ENCODE data around the gene FBXO2.

DNA sequence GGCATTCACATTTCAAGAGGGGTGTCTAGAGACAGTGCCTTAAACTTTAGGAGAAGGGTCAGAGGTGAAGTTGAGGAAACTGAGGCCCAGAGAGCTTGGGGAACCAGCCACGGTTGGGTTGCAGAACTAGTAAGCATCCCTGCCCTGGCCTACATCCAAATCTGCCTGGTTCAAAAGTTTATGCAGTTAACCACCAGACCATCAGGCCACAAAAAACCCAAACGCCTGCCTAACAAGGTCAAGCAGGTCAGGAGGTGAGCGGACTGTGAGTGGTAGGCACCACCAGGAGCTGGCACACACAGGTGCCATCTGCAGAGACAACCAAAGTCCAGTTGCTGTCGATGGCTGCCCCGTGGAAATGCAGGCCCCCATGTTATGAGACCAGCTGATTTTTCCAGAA lies 51.2 kb downstream of the FBXO2 start:
- TF ChIP-seq, protein P1, sequence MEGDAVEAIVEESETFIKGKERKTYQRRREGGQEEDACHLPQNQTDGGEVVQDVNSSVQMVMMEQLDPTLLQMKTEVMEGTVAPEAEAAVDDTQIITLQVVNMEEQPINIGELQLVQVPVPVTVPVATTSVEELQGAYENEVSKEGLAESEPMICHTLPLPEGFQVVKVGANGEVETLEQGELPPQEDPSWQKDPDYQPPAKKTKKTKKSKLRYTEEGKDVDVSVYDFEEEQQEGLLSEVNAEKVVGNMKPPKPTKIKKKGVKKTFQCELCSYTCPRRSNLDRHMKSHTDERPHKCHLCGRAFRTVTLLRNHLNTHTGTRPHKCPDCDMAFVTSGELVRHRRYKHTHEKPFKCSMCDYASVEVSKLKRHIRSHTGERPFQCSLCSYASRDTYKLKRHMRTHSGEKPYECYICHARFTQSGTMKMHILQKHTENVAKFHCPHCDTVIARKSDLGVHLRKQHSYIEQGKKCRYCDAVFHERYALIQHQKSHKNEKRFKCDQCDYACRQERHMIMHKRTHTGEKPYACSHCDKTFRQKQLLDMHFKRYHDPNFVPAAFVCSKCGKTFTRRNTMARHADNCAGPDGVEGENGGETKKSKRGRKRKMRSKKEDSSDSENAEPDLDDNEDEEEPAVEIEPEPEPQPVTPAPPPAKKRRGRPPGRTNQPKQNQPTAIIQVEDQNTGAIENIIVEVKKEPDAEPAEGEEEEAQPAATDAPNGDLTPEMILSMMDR (IDR thresholded peaks at IDR 0.05) = no peak
- TF ChIP-seq POLR2A (IDR thresholded peaks at IDR 0.05) = no peak
- TF ChIP-seq POLR2AphosphoS5 (IDR thresholded peaks at IDR 0.05) = no peak

All from transverse colon (tissue), 4 donors.